Parathyroid adenoma (tissue), 2 donors: ENCODE results near the gene XRCC1.
A peak's percentile ranks its signal among the peaks of the same experiment; 100 is the strongest.

Experiments
- H2AFZ ChIP-seq: fragments of 300-600 bp; sonication (generic); one replicate; pipeline ENCODE4 v1.7.0; 2017; ENCODE audit warnings: antibody characterized with exemption, mild to moderate bottlenecking
- H3K27ac ChIP-seq: fragments of 300-600 bp; sonication (generic); one replicate; pipeline ENCODE4 v1.7.0; 2017
- H3K27me3 ChIP-seq: fragments of 300-600 bp; sonication (generic); one replicate; pipeline ENCODE4 v1.7.0; 2017; ENCODE audit warnings: low read length; ENCODE audit not compliant: control insufficient read depth, insufficient read depth
- H3K36me3 ChIP-seq: fragments of 300-600 bp; sonication (generic); one replicate; pipeline ENCODE4 v1.7.0; 2017; ENCODE audit warnings: low read length; ENCODE audit not compliant: control insufficient read depth, insufficient read depth
- H3K4me1 ChIP-seq: fragments of 300-600 bp; sonication (generic); one replicate; pipeline ENCODE4 v1.7.0; 2017; ENCODE audit warnings: control low read depth
- H3K4me2 ChIP-seq: fragments of 300-600 bp; sonication (generic); one replicate; pipeline ENCODE4 v1.7.0; 2017; ENCODE audit warnings: low read length
- H3K4me3 ChIP-seq: fragments of 300-600 bp; sonication (generic); one replicate; pipeline ENCODE4 v1.7.0; 2017; ENCODE audit warnings: low read depth, low read length
- H3K79me2 ChIP-seq: fragments of 300-600 bp; sonication (generic); one replicate; pipeline ENCODE4 v1.7.0; 2017; ENCODE audit warnings: control low read depth
- H3K9ac ChIP-seq: fragments of 300-600 bp; sonication (generic); one replicate; pipeline ENCODE4 v1.7.0; 2017; ENCODE audit warnings: mild to moderate bottlenecking
- H3K9me3 ChIP-seq: fragments of 300-600 bp; sonication (generic); one replicate; pipeline ENCODE4 v1.7.0; 2017; ENCODE audit warnings: low read length; ENCODE audit not compliant: control insufficient read depth
- TF ChIP-seq, protein P1 (sequence below): fragments of 300-600 bp; sonication (generic); IDR thresholded peaks from one replicate; pipeline ENCODE4 v1.7.0; 2017; ENCODE audit warnings: antibody characterized with exemption, mild to moderate bottlenecking
- donor health status: primary hyperparathyroidism.

The XRCC1 gene

DNA sequence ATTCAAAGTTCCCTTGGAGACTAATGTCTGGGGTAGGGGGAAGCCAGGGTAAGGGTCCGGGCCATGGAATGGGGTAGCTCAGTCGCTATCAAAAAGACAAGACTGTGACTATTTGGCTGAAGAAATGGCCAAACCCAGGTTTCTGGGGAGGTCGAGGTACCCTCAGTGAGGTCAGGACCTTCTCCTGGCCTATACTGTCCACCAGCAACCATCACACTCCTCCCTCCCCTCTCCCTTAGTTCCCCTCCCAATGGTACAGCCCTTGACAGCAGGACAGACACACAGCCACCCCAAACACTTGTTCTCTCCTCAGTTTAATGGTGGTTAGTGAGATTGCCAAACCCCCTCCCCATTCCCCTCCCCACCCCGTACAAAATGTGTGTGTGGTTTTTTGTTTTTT is 46.7 kb upstream of the XRCC1 start:
- no peaks in the 10 kb centered on the region for H3K27me3 ChIP-seq
- H3K9ac ChIP-seq: no peak overlapping the region
- H3K36me3 ChIP-seq: no peaks in the 10 kb centered on the region

DNA sequence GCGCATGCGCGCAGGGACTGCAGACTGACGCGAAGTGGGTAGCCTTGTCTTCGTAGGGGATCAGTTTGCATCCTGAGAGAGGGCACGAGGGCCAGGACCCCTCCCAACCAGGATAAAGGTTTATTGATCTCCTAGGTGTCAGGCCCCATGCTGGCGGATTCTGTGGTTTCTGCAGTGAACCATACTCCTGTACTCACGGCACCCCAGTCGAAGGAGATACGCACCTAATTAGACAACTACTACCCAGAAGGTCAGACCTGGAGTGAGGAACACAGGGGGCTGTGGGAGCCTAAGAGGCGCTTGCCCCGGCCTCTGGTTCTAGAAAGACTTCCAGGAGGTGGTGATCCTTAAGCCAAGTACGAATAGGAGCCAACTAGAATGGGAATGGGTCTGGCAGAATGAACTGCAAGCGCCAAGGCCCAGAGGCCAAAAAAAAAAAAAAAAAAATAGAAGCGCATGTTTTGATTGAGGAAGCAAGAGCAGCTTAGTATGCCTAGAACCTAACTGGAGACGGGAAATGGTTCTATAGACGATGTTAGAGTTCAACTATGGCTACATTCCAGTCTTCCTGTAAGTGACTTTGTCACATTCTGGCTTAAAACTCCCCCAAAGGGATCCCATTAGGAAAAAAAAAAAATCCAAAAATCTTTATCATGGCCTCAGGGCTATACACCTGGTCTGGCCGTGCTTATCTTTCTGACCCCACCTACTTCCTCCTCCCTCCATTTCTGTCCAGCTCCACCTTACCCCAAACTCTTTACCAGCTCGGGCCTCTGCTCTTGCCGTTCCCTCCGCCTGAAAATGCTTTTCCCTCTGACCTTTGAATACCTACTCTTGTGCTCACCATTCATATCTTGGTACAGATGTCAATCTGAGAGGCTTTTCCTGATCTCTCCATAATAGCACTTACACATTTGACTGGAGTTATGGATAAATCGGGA is 45.0 kb upstream of the XRCC1 start:
- TF ChIP-seq, protein P1, sequence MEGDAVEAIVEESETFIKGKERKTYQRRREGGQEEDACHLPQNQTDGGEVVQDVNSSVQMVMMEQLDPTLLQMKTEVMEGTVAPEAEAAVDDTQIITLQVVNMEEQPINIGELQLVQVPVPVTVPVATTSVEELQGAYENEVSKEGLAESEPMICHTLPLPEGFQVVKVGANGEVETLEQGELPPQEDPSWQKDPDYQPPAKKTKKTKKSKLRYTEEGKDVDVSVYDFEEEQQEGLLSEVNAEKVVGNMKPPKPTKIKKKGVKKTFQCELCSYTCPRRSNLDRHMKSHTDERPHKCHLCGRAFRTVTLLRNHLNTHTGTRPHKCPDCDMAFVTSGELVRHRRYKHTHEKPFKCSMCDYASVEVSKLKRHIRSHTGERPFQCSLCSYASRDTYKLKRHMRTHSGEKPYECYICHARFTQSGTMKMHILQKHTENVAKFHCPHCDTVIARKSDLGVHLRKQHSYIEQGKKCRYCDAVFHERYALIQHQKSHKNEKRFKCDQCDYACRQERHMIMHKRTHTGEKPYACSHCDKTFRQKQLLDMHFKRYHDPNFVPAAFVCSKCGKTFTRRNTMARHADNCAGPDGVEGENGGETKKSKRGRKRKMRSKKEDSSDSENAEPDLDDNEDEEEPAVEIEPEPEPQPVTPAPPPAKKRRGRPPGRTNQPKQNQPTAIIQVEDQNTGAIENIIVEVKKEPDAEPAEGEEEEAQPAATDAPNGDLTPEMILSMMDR: no peak

More for the DNA sequence above, 46.7 kb upstream of the XRCC1 start:
- Histone ChIP-seq H3K27ac (no peak overlapping the region), H3K4me1 (peaks cover 3% of the 10 kb centered on the region), H3K4me3 (no peak overlapping the region), H3K79me2 (peaks cover 8% of the 10 kb centered on the region), H2AFZ (no peak overlapping the region), H3K9me3 (no peaks in the 10 kb centered on the region), H3K4me2 (no peak overlapping the region)
- TF ChIP-seq, protein P1: no peak

DNA sequence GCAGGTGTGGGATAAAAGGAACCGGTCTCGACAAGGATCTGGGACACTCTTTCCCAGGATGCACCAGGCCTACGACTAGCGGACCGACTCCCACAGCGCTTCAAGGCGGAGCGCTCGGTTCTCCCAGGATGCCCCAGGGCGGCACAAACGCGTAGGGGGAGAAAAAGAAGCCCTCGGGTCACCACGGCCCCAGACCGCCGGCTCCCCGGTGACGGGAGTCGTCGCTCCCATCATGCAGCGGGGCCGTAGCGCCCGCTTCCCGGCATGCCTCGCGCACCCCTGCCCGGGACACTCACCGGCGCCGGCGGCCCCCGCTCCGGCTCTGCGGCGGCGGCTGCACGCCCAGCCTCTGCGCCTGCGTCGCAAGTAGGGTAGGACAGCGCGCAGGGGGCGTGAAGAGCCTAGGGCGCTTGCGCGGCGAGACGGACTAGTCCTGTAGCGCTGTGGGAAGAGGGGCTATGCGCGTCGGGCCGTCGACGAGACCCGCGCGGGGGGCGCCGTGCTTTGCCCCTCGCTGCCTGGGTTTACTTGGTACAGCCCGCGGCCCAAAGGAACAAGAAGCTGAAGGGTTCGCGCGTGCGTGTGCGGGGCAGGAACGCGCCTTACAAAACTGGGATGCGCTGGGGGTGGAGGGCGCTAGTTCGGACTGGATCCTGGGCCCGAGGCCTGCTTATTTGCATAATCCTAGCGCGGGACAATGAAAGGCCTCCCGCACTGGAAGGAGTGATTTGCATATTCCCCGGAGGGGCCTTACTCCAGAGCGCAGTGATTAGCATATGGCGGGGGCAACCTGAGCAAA is 44.1 kb upstream of the XRCC1 start, which contains the start of gene ZNF428:
Gene ZNF428, minus strand, starts transcription at position 368 of the 799 bp plus-strand sequence. CDS start 5,325 bp downstream, outside the sequence.
- Histone ChIP-seq H3K9me3 (no peaks in the 10 kb centered on the region), H3K27me3 (no peaks in the 10 kb centered on the region), H3K4me1 (peaks cover 3% of the 10 kb centered on the region), H3K27ac (peak within 1 kb of the TSS; percentile 89), H2AFZ (peak within 1 kb of the TSS; percentile 92), H3K79me2 (peaks cover 8% of the 10 kb centered on the region), H3K4me2 (peak within 1 kb of the TSS; percentile 98), H3K4me3 (peak within 1 kb of the TSS; percentile 80), H3K9ac (peak within 1 kb of the TSS; percentile 79), H3K36me3 (no peaks in the 10 kb centered on the region)
- TF ChIP-seq, protein P1: no peak

More for the DNA sequence above, 45.0 kb upstream of the XRCC1 start:
- H3K27me3 ChIP-seq: no peaks in the 10 kb centered on the region
- H3K4me1 ChIP-seq: peaks cover 3% of the 10 kb centered on the region
- H3K36me3 ChIP-seq: no peaks in the 10 kb centered on the region
- peak overlapping the region; percentile 92 for H2AFZ ChIP-seq
- peaks cover 8% of the 10 kb centered on the region for H3K79me2 ChIP-seq
- no peaks in the 10 kb centered on the region for H3K9me3 ChIP-seq
- peak overlapping the region; percentile 89 for H3K27ac ChIP-seq
- peak overlapping the region; percentile 98 for H3K4me2 ChIP-seq
- H3K4me3 ChIP-seq: peak overlapping the region; percentile 80
- H3K9ac ChIP-seq: no peak overlapping the region

DNA sequence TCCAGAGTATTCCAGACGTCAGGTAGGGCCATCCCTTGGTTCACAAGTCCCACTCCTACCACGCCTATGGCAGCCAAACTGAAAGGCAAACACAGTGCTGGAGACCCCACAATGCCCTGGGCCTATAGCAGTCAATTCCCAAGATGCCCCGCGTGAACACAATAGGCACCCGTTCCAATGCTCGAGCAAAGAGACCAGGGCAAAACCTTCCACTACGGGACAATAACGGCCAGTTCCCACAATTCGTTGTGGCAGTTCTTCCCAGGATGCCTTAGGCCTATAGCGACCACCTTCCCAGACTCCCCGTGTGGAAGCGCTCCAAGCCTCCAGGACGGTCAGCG is 43.6 kb upstream of the XRCC1 start:
- Histone ChIP-seq H3K4me1 (peaks cover 3% of the 10 kb centered on the region), H3K27me3 (no peaks in the 10 kb centered on the region), H3K9me3 (no peaks in the 10 kb centered on the region), H3K79me2 (peaks cover 8% of the 10 kb centered on the region), H3K27ac (peak overlapping the region; percentile 89), H3K36me3 (no peaks in the 10 kb centered on the region), H2AFZ (peak overlapping the region; percentile 92), H3K9ac (peak overlapping the region; percentile 79), H3K4me2 (peak overlapping the region; percentile 98), H3K4me3 (peak overlapping the region; percentile 80)
- TF ChIP-seq, protein P1: no peak
